LNCaP clone FGC (cell line): Measurements from ENCODE around the gene IFT80.

Experiments
- DNase-seq: peaks from one replicate; pipeline ENCODE4 v3.0.0-alpha.2; 2011; ENCODE audit warnings: low read depth
- H3K4me3 ChIP-seq: 2 replicates; pipeline ENCODE4 v1.5.1; 2011; ENCODE audit warnings: mild to moderate bottlenecking, low read depth, low read length, control low read depth
- CTCF ChIP-seq: IDR thresholded peaks from 2 replicates; pipeline ENCODE4 v1.5.1; 2012; ENCODE audit warnings: mild to moderate bottlenecking; ENCODE audit not compliant: control insufficient read depth, insufficient read depth; ENCODE audit errors: extremely low read depth

The IFT80 gene

GRCh38 chr3:160278210-160278609, 120.8 kb downstream of the IFT80 start:
- TF ChIP-seq CTCF = no peak
- DNase-seq = no peak
- no peak overlapping the region for H3K4me3 ChIP-seq

GRCh38 chr3:160265088-160265487, 133.9 kb downstream of the IFT80 start:
- DNase-seq = peak; percentile 80
- TF ChIP-seq CTCF = no peak
- H3K4me3 ChIP-seq = 0 out of 2 replicates have a peak overlapping the region, but pooled peaks have one; percentile 5

GRCh38 chr3:160260587-160261270, 138.3 kb downstream of the IFT80 start:
- DNase-seq = no peak
- no peak for TF ChIP-seq CTCF
- H3K4me3 ChIP-seq = no peak overlapping the region

GRCh38 chr3:160259589-160259988, 139.4 kb downstream of the IFT80 start:
- DNase-seq = no peak
- no peak for TF ChIP-seq CTCF
- H3K4me3 ChIP-seq = no peak overlapping the region

- no peak overlapping the region for H3K4me3 ChIP-seq
- no peak for DNase-seq
- TF ChIP-seq CTCF = no peak
Observed at GRCh38 chr3:160257606-160258005, 141.4 kb downstream of the IFT80 start.

- no peak for TF ChIP-seq CTCF
- peak; percentile 41 for DNase-seq
- no peak overlapping the region for H3K4me3 ChIP-seq
Observed at GRCh38 chr3:160253298-160253697, 145.7 kb downstream of the IFT80 start.

- no peak overlapping the region for H3K4me3 ChIP-seq
- no peak for TF ChIP-seq CTCF
- DNase-seq = no peak
Observed at GRCh38 chr3:160247766-160248165, 151.3 kb downstream of the IFT80 start.
